Mesothelial cell of epicardium (in vitro differentiated cells): Measurements from ENCODE around the gene CYLD. TPM values are rescaled to one million over a fixed set of nuclear protein-coding genes. Genes with fewer than 3 reads are reported as not detected.

Experiments used
- DNase-seq, 2 experiments: peaks; one replicate each; pipeline ENCODE4 v3.0.0; 2021; ENCODE audit warnings: low spot score in 2 of 2; ENCODE audit not compliant: unreplicated experiment in 2 of 2
- H3K27ac Mint-ChIP-seq: 2 replicates; pipeline ENCODE4 v1.8.0; 2021; ENCODE audit warnings: mixed read lengths
- H3K27me3 Mint-ChIP-seq: 2 replicates; pipeline ENCODE4 v1.8.0; 2021; ENCODE audit warnings: low read depth, mixed read lengths
- H3K36me3 Mint-ChIP-seq: 2 replicates; pipeline ENCODE4 v1.8.0; 2021; ENCODE audit warnings: mixed read lengths
- H3K4me1 Mint-ChIP-seq: 2 replicates; pipeline ENCODE4 v1.8.0; 2021; ENCODE audit warnings: mixed read lengths
- H3K4me3 Mint-ChIP-seq: 2 replicates; pipeline ENCODE4 v1.8.0; 2021; ENCODE audit warnings: mild to moderate bottlenecking, moderate library complexity, mixed read lengths
- H3K9me3 Mint-ChIP-seq: 2 replicates; pipeline ENCODE4 v1.8.0; 2021; ENCODE audit warnings: mixed read lengths
- total RNA-seq: library from RNA; stranded (reverse); gene quantifications from 3 replicates; pipeline ENCODE4 v1.2.1, GENCODE V29; 2021
- TF ChIP-seq, protein P1 (sequence below): fragments of 200-600 bp; sonication (generic); IDR thresholded peaks from one replicate; pipeline ENCODE4 v1.5.0; 2021; ENCODE audit warnings: antibody characterized with exemption; ENCODE audit not compliant: unreplicated experiment

The CYLD gene
- total RNA-seq, 1 donor from 2014 or later, result 20.6 TPM

DNA sequence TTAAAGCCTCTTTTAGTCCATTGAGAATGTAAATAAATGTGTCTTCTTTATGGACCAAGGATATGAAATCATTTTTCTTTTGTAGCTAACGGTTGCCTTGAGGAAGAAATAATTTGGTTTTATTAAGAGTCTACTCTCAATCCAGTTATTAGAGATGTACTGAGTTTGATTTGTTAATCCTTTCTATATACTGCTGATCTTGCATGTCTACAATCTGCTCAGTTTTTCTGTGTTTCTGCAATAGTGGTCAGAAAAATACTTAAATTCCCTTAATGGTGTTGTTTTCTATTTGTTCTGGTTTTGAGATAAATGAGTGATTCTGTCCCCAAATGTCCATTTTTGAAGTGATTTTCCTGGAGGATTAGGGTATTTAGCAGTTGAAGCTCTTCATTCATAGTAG lies 54.9 kb downstream of the CYLD start:
- Mint-ChIP-seq H3K27me3 (no peaks in the 10 kb centered on the region), H3K4me3 (no peak overlapping the region), H3K27ac (no peak overlapping the region), H3K4me1 (no peaks in the 10 kb centered on the region), H3K36me3 (peaks cover 15% of the 10 kb centered on the region), H3K9me3 (no peaks in the 10 kb centered on the region)
- no peak for DNase-seq
- TF ChIP-seq, protein P1, sequence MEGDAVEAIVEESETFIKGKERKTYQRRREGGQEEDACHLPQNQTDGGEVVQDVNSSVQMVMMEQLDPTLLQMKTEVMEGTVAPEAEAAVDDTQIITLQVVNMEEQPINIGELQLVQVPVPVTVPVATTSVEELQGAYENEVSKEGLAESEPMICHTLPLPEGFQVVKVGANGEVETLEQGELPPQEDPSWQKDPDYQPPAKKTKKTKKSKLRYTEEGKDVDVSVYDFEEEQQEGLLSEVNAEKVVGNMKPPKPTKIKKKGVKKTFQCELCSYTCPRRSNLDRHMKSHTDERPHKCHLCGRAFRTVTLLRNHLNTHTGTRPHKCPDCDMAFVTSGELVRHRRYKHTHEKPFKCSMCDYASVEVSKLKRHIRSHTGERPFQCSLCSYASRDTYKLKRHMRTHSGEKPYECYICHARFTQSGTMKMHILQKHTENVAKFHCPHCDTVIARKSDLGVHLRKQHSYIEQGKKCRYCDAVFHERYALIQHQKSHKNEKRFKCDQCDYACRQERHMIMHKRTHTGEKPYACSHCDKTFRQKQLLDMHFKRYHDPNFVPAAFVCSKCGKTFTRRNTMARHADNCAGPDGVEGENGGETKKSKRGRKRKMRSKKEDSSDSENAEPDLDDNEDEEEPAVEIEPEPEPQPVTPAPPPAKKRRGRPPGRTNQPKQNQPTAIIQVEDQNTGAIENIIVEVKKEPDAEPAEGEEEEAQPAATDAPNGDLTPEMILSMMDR, result no peak

DNA sequence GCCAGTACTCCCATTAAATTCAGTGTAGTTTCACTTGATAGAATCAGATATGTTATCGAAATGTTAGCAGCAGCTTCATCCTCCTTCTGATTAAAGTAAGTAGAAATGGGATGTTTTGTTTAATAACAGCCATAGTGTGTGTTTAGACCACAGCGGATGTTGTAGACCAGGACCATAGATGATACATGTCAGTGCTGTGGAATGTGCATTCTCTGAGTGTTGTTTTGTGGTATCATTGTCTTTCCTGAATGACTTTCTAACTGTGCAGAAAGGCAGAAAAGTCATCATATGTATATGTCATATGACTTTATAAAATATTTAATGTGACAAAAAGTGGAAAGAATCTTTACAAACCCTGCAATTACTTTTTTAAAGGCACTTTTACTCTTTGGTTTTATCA lies 55.6 kb downstream of the CYLD start:
- no peaks in the 10 kb centered on the region for H3K27me3 Mint-ChIP-seq
- H3K4me3 Mint-ChIP-seq, result no peak overlapping the region
- no peaks in the 10 kb centered on the region for H3K9me3 Mint-ChIP-seq
- no peak overlapping the region for H3K27ac Mint-ChIP-seq
- no peaks in the 10 kb centered on the region for H3K4me1 Mint-ChIP-seq
- TF ChIP-seq, protein P1, result no peak
- DNase-seq, result no peak
- H3K36me3 Mint-ChIP-seq, result peaks cover 15% of the 10 kb centered on the region

- H3K4me3 Mint-ChIP-seq, result no peak overlapping the region
- TF ChIP-seq, protein P1, result no peak
- H3K27me3 Mint-ChIP-seq, result no peaks in the 10 kb centered on the region
- H3K4me1 Mint-ChIP-seq, result peaks cover 6% of the 10 kb centered on the region
- H3K9me3 Mint-ChIP-seq, result no peaks in the 10 kb centered on the region
- DNase-seq, result no peak
- no peak overlapping the region for H3K27ac Mint-ChIP-seq
- H3K36me3 Mint-ChIP-seq, result peaks cover 8% of the 10 kb centered on the region
Observed at GRCh38 chr16:50800074-50800473, 58.2 kb downstream of the CYLD start.

- DNase-seq, result no peak
- H3K36me3 Mint-ChIP-seq, result peaks cover 6% of the 10 kb centered on the region
- H3K4me1 Mint-ChIP-seq, result peaks cover 10% of the 10 kb centered on the region
- H3K9me3 Mint-ChIP-seq, result no peaks in the 10 kb centered on the region
- H3K27me3 Mint-ChIP-seq, result peaks cover 1% of the 10 kb centered on the region
- no peak overlapping the region for H3K27ac Mint-ChIP-seq
- H3K4me3 Mint-ChIP-seq, result no peak overlapping the region
- TF ChIP-seq, protein P1, result no peak
Observed at GRCh38 chr16:50801036-50801435, 59.1 kb downstream of the CYLD start.

GRCh38 chr16:50802000-50802399 lies 60.1 kb downstream of the CYLD start:
- H3K4me3 Mint-ChIP-seq, result no peak overlapping the region
- peaks cover 1% of the 10 kb centered on the region for H3K27me3 Mint-ChIP-seq
- H3K9me3 Mint-ChIP-seq, result no peaks in the 10 kb centered on the region
- H3K4me1 Mint-ChIP-seq, result peaks cover 12% of the 10 kb centered on the region
- H3K36me3 Mint-ChIP-seq, result peaks cover 6% of the 10 kb centered on the region
- H3K27ac Mint-ChIP-seq, result no peak overlapping the region
- TF ChIP-seq, protein P1, result no peak
- no peak for DNase-seq

- Mint-ChIP-seq H3K27ac (no peak overlapping the region), H3K27me3 (peaks cover 1% of the 10 kb centered on the region), H3K36me3 (peaks cover 6% of the 10 kb centered on the region), H3K4me1 (peaks cover 12% of the 10 kb centered on the region), H3K4me3 (no peak overlapping the region), H3K9me3 (no peaks in the 10 kb centered on the region)
- no peak for DNase-seq
- TF ChIP-seq, protein P1, result no peak
Observed at GRCh38 chr16:50802961-50803360, 61.1 kb downstream of the CYLD start.
